SK-N-MC (cell line): ENCODE data around the gene IRF6.

Experiments used
- EZH2 ChIP-seq: fragments of 200-600 bp; sonication (generic); IDR thresholded peaks from one replicate; pipeline ENCODE4 v1.6.1; 2017; ENCODE audit warnings: antibody characterized with exemption
- FOXP2 ChIP-seq: optimal IDR thresholded peaks from 2 replicates; pipeline ENCODE3; 2011; ENCODE audit warnings: mild to moderate bottlenecking, moderate library complexity; ENCODE audit not compliant: insufficient read depth; ENCODE audit errors: extremely low read length, control extremely low read depth
- POLR2AphosphoS5 ChIP-seq: IDR thresholded peaks from 2 replicates; pipeline ENCODE4 v1.6.1; 2012; ENCODE audit warnings: mild to moderate bottlenecking, low read depth, low read length, borderline replicate concordance

GRCh38 chr1:209741193-209741592 lies 64.7 kb downstream of the IRF6 start:
- TF ChIP-seq EZH2: no peak
- no peak for TF ChIP-seq POLR2AphosphoS5
- no peak for TF ChIP-seq FOXP2
